GM23248 (cell line): Measurements from ENCODE around the gene KCNQ5. TPM values are rescaled to one million over a fixed set of nuclear protein-coding genes. Genes with fewer than 3 reads are reported as not detected.

ENCODE experiments used
- DNase-seq: peaks from one replicate; pipeline ENCODE4 v3.0.0-alpha.2; 2015
- H2AFZ ChIP-seq: fragments of 200-600 bp; sonication (generic); 2 replicates; pipeline ENCODE4 v1.6.1; 2016; ENCODE audit warnings: antibody characterized with exemption
- H3F3A ChIP-seq: fragments of 200-600 bp; sonication (generic); 2 replicates; pipeline ENCODE4 v1.6.1; 2016; ENCODE audit warnings: mild to moderate bottlenecking, antibody characterized with exemption, mixed run types; ENCODE audit not compliant: insufficient read depth
- H3K27ac ChIP-seq: fragments of 200-600 bp; sonication (generic); 2 replicates; pipeline ENCODE4 v1.5.1; 2016; ENCODE audit warnings: mild to moderate bottlenecking
- H3K27me3 ChIP-seq: fragments of 200-600 bp; sonication (generic); replicated peaks from 2 replicates; pipeline ENCODE4 v1.6.1; 2016; ENCODE audit warnings: mild to moderate bottlenecking; ENCODE audit not compliant: insufficient read depth
- H3K36me3 ChIP-seq: fragments of 200-600 bp; sonication (generic); 2 replicates; pipeline ENCODE4 v1.6.1; 2016; ENCODE audit warnings: low read depth, mild to moderate bottlenecking
- H3K4me1 ChIP-seq: fragments of 200-600 bp; sonication (generic); 2 replicates; pipeline ENCODE4 v1.6.1; 2016; ENCODE audit warnings: mild to moderate bottlenecking; ENCODE audit not compliant: insufficient read depth
- H3K4me2 ChIP-seq: fragments of 200-600 bp; sonication (generic); one replicate; pipeline ENCODE4 v1.6.1; 2016; ENCODE audit warnings: mild to moderate bottlenecking; ENCODE audit not compliant: unreplicated experiment
- H3K4me3 ChIP-seq: fragments of 200-600 bp; sonication (generic); 2 replicates; pipeline ENCODE4 v1.5.1; 2016; ENCODE audit warnings: mild to moderate bottlenecking
- H3K79me2 ChIP-seq: fragments of 200-600 bp; sonication (generic); 2 replicates; pipeline ENCODE4 v1.6.1; 2016; ENCODE audit warnings: mild to moderate bottlenecking; ENCODE audit not compliant: insufficient read depth
- H3K9ac ChIP-seq: fragments of 200-600 bp; sonication (generic); 2 replicates; pipeline ENCODE4 v1.6.1; 2016; ENCODE audit warnings: mild to moderate bottlenecking
- H3K9me2 ChIP-seq: fragments of 200-600 bp; sonication (generic); 2 replicates; pipeline ENCODE4 v1.6.1; 2016; ENCODE audit warnings: mixed run types, mild to moderate bottlenecking, moderate library complexity; ENCODE audit not compliant: insufficient read depth
- H3K9me3 ChIP-seq: fragments of 200-600 bp; sonication (generic); one replicate; pipeline ENCODE4 v1.6.1; 2017; ENCODE audit warnings: low read depth
- H4K20me1 ChIP-seq: fragments of 200-600 bp; sonication (generic); 2 replicates; pipeline ENCODE4 v1.6.0; 2016; ENCODE audit not compliant: insufficient read depth
- EZH2 ChIP-seq: fragments of 200-600 bp; sonication (generic); IDR thresholded peaks from 2 replicates; pipeline ENCODE4 v1.6.1; 2018; ENCODE audit warnings: antibody characterized with exemption, mild to moderate bottlenecking; ENCODE audit not compliant: insufficient read depth, poor library complexity, severe bottlenecking
- EZH2phosphoT487 ChIP-seq: fragments of 200-600 bp; sonication (generic); IDR thresholded peaks from 2 replicates; pipeline ENCODE4 v1.6.1; 2018; ENCODE audit warnings: antibody characterized with exemption, moderate library complexity, mild to moderate bottlenecking, low read depth; ENCODE audit not compliant: insufficient read depth
- WGBS, 2 experiments: methylation state at CpG; one replicate each; pipeline ENCODE4 v1.1.6; 2015 to 2017; ENCODE audit warnings: low lambda C conversion rate in 2 of 2, low coverage in 1 of 2; ENCODE audit errors: missing lambda C conversion rate in 2 of 2; 5-methylcytosine and 5-hydroxymethylcytosine counted together
- in situ Hi-C: fragments of 300-500 bp; cut with MboI; formaldehyde crosslinking; loops from 2 replicates; pipeline ENCODE4 v1.15.0; 2020
- polyA plus RNA-seq: library from polyadenylated mRNA; unstranded; fragments of >200 nt; fragmentation: Nextera tagmentation; extraction: Ambion mirVana; gene quantifications from 2 replicates; pipeline ENCODE4 v1.2.1, GENCODE V29; 2016
- total RNA-seq: library from RNA; depleted of rRNA; stranded (reverse); fragments of >200 nt; shearing (Covaris generic); gene quantifications from 2 replicates; pipeline ENCODE4 v1.2.3, GENCODE V29; 2014

The KCNQ5 gene
- total and polyA plus RNA-seq, 2 experiments from 2014 or later, result 5.7 to 10.8 TPM

GRCh38 chr6:72789145-72789544 is 167.3 kb downstream of the KCNQ5 start:
- Histone ChIP-seq H3K9me3 (no peaks in the 10 kb centered on the region), H3K4me2 (no peak overlapping the region), H3K27me3 (no peaks in the 10 kb centered on the region), H3F3A (peaks cover 32% of the 10 kb centered on the region), H3K4me1 (peaks cover 32% of the 10 kb centered on the region), H3K36me3 (no peaks in the 10 kb centered on the region), H3K9ac (no peak overlapping the region), H2AFZ (no peak overlapping the region), H3K9me2 (no peaks in the 10 kb centered on the region), H3K79me2 (peaks cover 7% of the 10 kb centered on the region; the same call in 1 of the 2 replicates), H3K4me3 (no peak overlapping the region), H3K27ac (no peak overlapping the region), H4K20me1 (no peaks in the 10 kb centered on the region)
- WGBS, 2 experiments, result 92 to 96% methylated on average over 4 of the region's 4 CpGs
- TF ChIP-seq EZH2, result no peak
- DNase-seq, result no peak
- in situ Hi-C loops, result no loop called here

- WGBS, 2 experiments, result 56 to 70% methylated on average over 1 of the region's 1 CpG
- no peak overlapping the region for H3K9ac ChIP-seq
- in situ Hi-C loops, result no loop called here
- H3K4me2 ChIP-seq, result no peak overlapping the region
- H3K9me2 ChIP-seq, result no peaks in the 10 kb centered on the region
- H3K36me3 ChIP-seq, result no peaks in the 10 kb centered on the region
- no peaks in the 10 kb centered on the region for H4K20me1 ChIP-seq
- no peak for DNase-seq
- no peak for TF ChIP-seq EZH2phosphoT487
- no peak for TF ChIP-seq EZH2
- peaks cover 12% of the 10 kb centered on the region for H3K4me1 ChIP-seq
- H3K9me3 ChIP-seq, result no peaks in the 10 kb centered on the region
- peaks cover 7% of the 10 kb centered on the region; the same call in 1 of the 2 replicates for H3K79me2 ChIP-seq
- H3K27ac ChIP-seq, result no peak overlapping the region
- no peak overlapping the region for H3K4me3 ChIP-seq
- H2AFZ ChIP-seq, result no peak overlapping the region
- H3K27me3 ChIP-seq, result no peaks in the 10 kb centered on the region
- peaks cover 11% of the 10 kb centered on the region for H3F3A ChIP-seq
Measured at GRCh38 chr6:72792692-72793091, 170.8 kb downstream of the KCNQ5 start.

GRCh38 chr6:72793641-72794395 is 172.0 kb downstream of the KCNQ5 start:
- Histone ChIP-seq H3K79me2 (peaks cover 5% of the 10 kb centered on the region; the same call in 1 of the 2 replicates), H3K27me3 (no peaks in the 10 kb centered on the region), H3K4me2 (no peak overlapping the region), H3K9me2 (no peaks in the 10 kb centered on the region), H3K4me1 (peaks cover 8% of the 10 kb centered on the region), H3F3A (0 out of 2 replicates have a peak, but pooled peaks cover 1% of the 10 kb centered on the region), H4K20me1 (no peaks in the 10 kb centered on the region), H3K27ac (no peak overlapping the region), H3K36me3 (no peaks in the 10 kb centered on the region), H2AFZ (no peak overlapping the region), H3K9ac (no peak overlapping the region), H3K9me3 (no peaks in the 10 kb centered on the region), H3K4me3 (no peak overlapping the region)
- in situ Hi-C loops, result no loop called here
- WGBS, 2 experiments, result 55 to 59% methylated on average over 10 of the region's 10 CpGs
- DNase-seq, result no peak
- TF ChIP-seq EZH2phosphoT487 (no peak), EZH2 (no peak)

GRCh38 chr6:72798196-72798595 is 176.3 kb downstream of the KCNQ5 start:
- H3K79me2 ChIP-seq, result peaks cover 4% of the 10 kb centered on the region; the same call in 1 of the 2 replicates
- peak overlapping the region; percentile 44 for H3K27ac ChIP-seq
- H3F3A ChIP-seq, result no peaks in the 10 kb centered on the region
- H3K4me1 ChIP-seq, result peaks cover 8% of the 10 kb centered on the region
- DNase-seq, result peak; percentile 75
- in situ Hi-C loops, result no loop called here
- no peaks in the 10 kb centered on the region for H4K20me1 ChIP-seq
- H3K9me2 ChIP-seq, result no peaks in the 10 kb centered on the region
- H3K9ac ChIP-seq, result no peak overlapping the region
- no peak overlapping the region for H3K4me3 ChIP-seq
- TF ChIP-seq EZH2 (no peak), EZH2phosphoT487 (no peak)
- no peaks in the 10 kb centered on the region for H3K36me3 ChIP-seq
- no peak overlapping the region for H3K4me2 ChIP-seq
- 25 to 29% methylated on average over 2 of the region's 2 CpGs for WGBS, 2 experiments
- H3K9me3 ChIP-seq, result no peaks in the 10 kb centered on the region
- H2AFZ ChIP-seq, result no peak overlapping the region
- no peaks in the 10 kb centered on the region for H3K27me3 ChIP-seq
